ENCODE results near the gene ELL3.

GRCh38 chr15:43772624-43773023, 4.1 kb downstream of the ELL3 start:
- TF ChIP-seq EZH2 (IDR thresholded peaks at IDR 0.05; ENCODE audit: borderline replicate concordance, low read depth, low read length, severe bottlenecking) (no peak), POLR2A (IDR thresholded peaks at IDR 0.05; ENCODE audit: low read depth, low read length) (no peak), POLR2AphosphoS5 (IDR thresholded peaks at IDR 0.05; ENCODE audit: insufficient read depth, low read depth, low read length) (no peak), FOS (IDR thresholded peaks at IDR 0.05; ENCODE audit: borderline replicate concordance, insufficient read depth, low read length) (no peak), MYC (IDR thresholded peaks at IDR 0.05; ENCODE audit: low read depth, low read length) (no peak), MAX (IDR thresholded peaks at IDR 0.05; ENCODE audit: insufficient read depth, insufficient read length) (no peak), GATA2 (IDR thresholded peaks at IDR 0.05; ENCODE audit: insufficient read depth, insufficient read length, low read depth, low read length) (no peak), JUN (IDR thresholded peaks at IDR 0.05; ENCODE audit: borderline replicate concordance, insufficient read depth, insufficient read length, low read depth) (no peak)
- TF ChIP-seq, protein P1, sequence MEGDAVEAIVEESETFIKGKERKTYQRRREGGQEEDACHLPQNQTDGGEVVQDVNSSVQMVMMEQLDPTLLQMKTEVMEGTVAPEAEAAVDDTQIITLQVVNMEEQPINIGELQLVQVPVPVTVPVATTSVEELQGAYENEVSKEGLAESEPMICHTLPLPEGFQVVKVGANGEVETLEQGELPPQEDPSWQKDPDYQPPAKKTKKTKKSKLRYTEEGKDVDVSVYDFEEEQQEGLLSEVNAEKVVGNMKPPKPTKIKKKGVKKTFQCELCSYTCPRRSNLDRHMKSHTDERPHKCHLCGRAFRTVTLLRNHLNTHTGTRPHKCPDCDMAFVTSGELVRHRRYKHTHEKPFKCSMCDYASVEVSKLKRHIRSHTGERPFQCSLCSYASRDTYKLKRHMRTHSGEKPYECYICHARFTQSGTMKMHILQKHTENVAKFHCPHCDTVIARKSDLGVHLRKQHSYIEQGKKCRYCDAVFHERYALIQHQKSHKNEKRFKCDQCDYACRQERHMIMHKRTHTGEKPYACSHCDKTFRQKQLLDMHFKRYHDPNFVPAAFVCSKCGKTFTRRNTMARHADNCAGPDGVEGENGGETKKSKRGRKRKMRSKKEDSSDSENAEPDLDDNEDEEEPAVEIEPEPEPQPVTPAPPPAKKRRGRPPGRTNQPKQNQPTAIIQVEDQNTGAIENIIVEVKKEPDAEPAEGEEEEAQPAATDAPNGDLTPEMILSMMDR (IDR thresholded peaks at IDR 0.05; ENCODE audit: extremely low read depth in 1 of 2, insufficient read depth in 1 of 2, low read depth in 1 of 2, low read length in 2 of 2) = no peak

Data from endothelial cell of umbilical vein (primary cell).